ENCODE data around the gene IZUMO4.
"Not testable (repeated sequence)": the region's sequence is repeated elsewhere in the genome, so short reads cannot be mapped to it uniquely, and the experiment has no call there.

The IZUMO4 gene

GRCh38 chr19:2123682-2124387 is 27.1 kb downstream of the IZUMO4 start:
- DNase-seq (ENCODE audit: low read depth) = peak; percentile 9

GRCh38 chr19:2126879-2127518 is 30.3 kb downstream of the IZUMO4 start:
- no peak for DNase-seq (ENCODE audit: low read depth)

GRCh38 chr19:2127758-2128157 is 31.0 kb downstream of the IZUMO4 start:
- no peak for DNase-seq (ENCODE audit: low read depth)

GRCh38 chr19:2128252-2128651 is 31.5 kb downstream of the IZUMO4 start:
- DNase-seq (ENCODE audit: low read depth) = not testable (repeated sequence)

GRCh38 chr19:2129022-2129421 is 32.3 kb downstream of the IZUMO4 start:
- DNase-seq (ENCODE audit: low read depth) = no peak

GRCh38 chr19:2129486-2129885 is 32.8 kb downstream of the IZUMO4 start:
- no peak for DNase-seq (ENCODE audit: low read depth)

GRCh38 chr19:2129892-2130770 is 33.4 kb downstream of the IZUMO4 start:
- DNase-seq (ENCODE audit: low read depth) = no peak

GRCh38 chr19:2131012-2131975 is 34.6 kb downstream of the IZUMO4 start:
- DNase-seq (ENCODE audit: low read depth) = not testable (repeated sequence)

- DNase-seq (ENCODE audit: low read depth) = no peak
These were observed 35.5 kb downstream of the IZUMO4 start for GRCh38 chr19:2132191-2132590.

- no peak for DNase-seq (ENCODE audit: low read depth)
These were observed 36.2 kb downstream of the IZUMO4 start for GRCh38 chr19:2132731-2133490.

- no peak for DNase-seq (ENCODE audit: low read depth)
These were observed 39.0 kb downstream of the IZUMO4 start for GRCh38 chr19:2135474-2136402.

- no peak for DNase-seq (ENCODE audit: low read depth)
These were observed 40.1 kb downstream of the IZUMO4 start for GRCh38 chr19:2136796-2137195.

- DNase-seq (ENCODE audit: low read depth) = no peak
These were observed 41.5 kb downstream of the IZUMO4 start for GRCh38 chr19:2138061-2138728.

GRCh38 chr19:2139385-2140137 is 42.8 kb downstream of the IZUMO4 start:
- no peak for DNase-seq (ENCODE audit: low read depth)

GRCh38 chr19:2140138-2140569 is 43.4 kb downstream of the IZUMO4 start:
- DNase-seq (ENCODE audit: low read depth) = no peak

- DNase-seq (ENCODE audit: low read depth) = no peak
These were observed 45.6 kb downstream of the IZUMO4 start for GRCh38 chr19:2142173-2142829.

- DNase-seq (ENCODE audit: low read depth) = no peak
These were observed 47.5 kb downstream of the IZUMO4 start for GRCh38 chr19:2144190-2144589.

- no peak for DNase-seq (ENCODE audit: low read depth)
These were observed 49.1 kb downstream of the IZUMO4 start for GRCh38 chr19:2145831-2146241.
